ENCODE results near the gene NDEL1. TPM values are rescaled to one million over a fixed set of nuclear protein-coding genes. Genes with fewer than 3 reads are reported as not detected.

Gene NDEL1
- total and polyA plus RNA-seq, 9 of the 15 experiments (the other 6 are each of a cell fraction or from before 2014, with no cell fraction given) = 0.86 to 30.5 (median 22.7) TPM

DNA sequence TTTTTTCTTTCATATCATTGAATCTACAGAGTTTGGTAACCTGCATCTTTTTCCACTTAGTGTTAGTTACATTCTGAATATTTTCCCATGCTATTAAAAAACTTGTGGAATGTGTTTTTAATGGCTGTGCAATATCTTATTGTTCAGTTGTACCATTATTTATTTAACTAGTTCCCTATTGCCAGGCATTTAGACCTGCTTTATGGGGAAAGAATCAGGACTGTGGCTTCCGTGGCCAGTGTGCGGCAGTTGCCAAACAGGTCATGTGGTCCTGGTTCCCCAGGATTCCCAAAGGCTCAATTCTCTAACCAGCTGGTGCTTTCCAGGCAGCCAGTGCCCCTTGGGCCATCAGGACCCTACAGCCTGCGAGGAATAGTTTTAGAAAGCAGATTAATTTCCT lies 30.8 kb downstream of the NDEL1 start:
- Histone ChIP-seq H3K79me2 (ENCODE audit: control insufficient read depth, insufficient read depth, low read length) (no peaks in the 10 kb centered on the region), H3K27me3 (ENCODE audit: control insufficient read depth in 2 of 2, insufficient read depth in 2 of 2, low read length in 2 of 2) (no peaks in the 10 kb centered on the region), H3K27ac (ENCODE audit: extremely low read depth, low read depth, low read length) (no peak overlapping the region), H3K4me3 (no peak overlapping the region), H3K9me3 (replicated peaks; ENCODE audit: control insufficient read depth, insufficient read depth, low read depth, low read length) (no peaks in the 10 kb centered on the region), H3K9me1 (ENCODE audit: control insufficient read depth, insufficient read depth, low read length) (no peaks in the 10 kb centered on the region), H3K4me2 (ENCODE audit: insufficient read depth, low read length) (no peak overlapping the region), H4K20me1 (replicated peaks; ENCODE audit: control insufficient read depth, insufficient read depth, low read length) (no peaks in the 10 kb centered on the region), H3K9ac (ENCODE audit: insufficient read depth in 1 of 2, low read depth in 2 of 2, low read length in 2 of 2) (no peak overlapping the region), H3K36me3 (ENCODE audit: control insufficient read depth, insufficient read depth, low read length) (peaks cover 53% of the 10 kb centered on the region; the same call in 2 of the 3 replicates), H2AFZ (ENCODE audit: low read depth, low read length) (no peak overlapping the region), H3K4me1 (replicated peaks in 1 of 2; ENCODE audit: control insufficient read depth in 2 of 2, insufficient read depth in 2 of 2, low read length in 2 of 2) (peaks cover 0 to 3% of the 10 kb centered on the region in 2 experiments; a peak in 2 of 5 replicates)
- ATAC-seq (no peak), DNase-seq (ENCODE audit: extremely low read depth in 1 of 4, low spot score in 3 of 4) (no peak), FAIRE-seq (no peak)
- in situ Hi-C loops (cut with MboI) = no loop called here
- TF ChIP-seq CBFA2T2 (conservative IDR thresholded peaks at IDR 0.05) (no peak), DDX20 (tag; IDR thresholded peaks at IDR 0.05; ENCODE audit: low read depth) (no peak), POLR2AphosphoS5 (IDR thresholded peaks at IDR 0.05; ENCODE audit: control insufficient read depth, insufficient read depth, low read depth, low read length) (no peak), FOXM1 (IDR thresholded peaks at IDR 0.05; ENCODE audit: low read depth) (no peak), FOXM1 (CRISPR knock-in tag; IDR thresholded peaks at IDR 0.05; ENCODE audit: low read depth) (no peak), ZKSCAN3 (CRISPR knock-in tag; IDR thresholded peaks at IDR 0.05) (no peak), ZBTB1 (CRISPR knock-in tag; IDR thresholded peaks at IDR 0.05; ENCODE audit: borderline replicate concordance, low read depth) (no peak), ZNF696 (CRISPR knock-in tag; conservative IDR thresholded peaks at IDR 0.05) (no peak), FOS (IDR thresholded peaks at IDR 0.05; ENCODE audit: extremely low read depth, insufficient read length) (no peak), STAT5A (IDR thresholded peaks at IDR 0.05; ENCODE audit: borderline replicate concordance, low read length) (no peak), ARID1B (IDR thresholded peaks at IDR 0.05) (no peak), YBX1 (IDR thresholded peaks at IDR 0.05) (no peak)
- TF ChIP-seq, protein P1, sequence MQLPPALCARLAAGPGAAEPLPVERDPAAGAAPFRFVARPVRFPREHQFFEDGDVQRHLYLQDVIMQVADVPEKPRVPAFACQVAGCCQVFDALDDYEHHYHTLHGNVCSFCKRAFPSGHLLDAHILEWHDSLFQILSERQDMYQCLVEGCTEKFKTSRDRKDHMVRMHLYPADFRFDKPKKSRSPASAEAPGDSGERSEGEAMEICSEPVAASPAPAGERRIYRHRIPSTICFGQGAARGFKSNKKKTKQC (CRISPR knock-in tag; IDR thresholded peaks at IDR 0.05) = no peak
- TF ChIP-seq, protein P2, sequence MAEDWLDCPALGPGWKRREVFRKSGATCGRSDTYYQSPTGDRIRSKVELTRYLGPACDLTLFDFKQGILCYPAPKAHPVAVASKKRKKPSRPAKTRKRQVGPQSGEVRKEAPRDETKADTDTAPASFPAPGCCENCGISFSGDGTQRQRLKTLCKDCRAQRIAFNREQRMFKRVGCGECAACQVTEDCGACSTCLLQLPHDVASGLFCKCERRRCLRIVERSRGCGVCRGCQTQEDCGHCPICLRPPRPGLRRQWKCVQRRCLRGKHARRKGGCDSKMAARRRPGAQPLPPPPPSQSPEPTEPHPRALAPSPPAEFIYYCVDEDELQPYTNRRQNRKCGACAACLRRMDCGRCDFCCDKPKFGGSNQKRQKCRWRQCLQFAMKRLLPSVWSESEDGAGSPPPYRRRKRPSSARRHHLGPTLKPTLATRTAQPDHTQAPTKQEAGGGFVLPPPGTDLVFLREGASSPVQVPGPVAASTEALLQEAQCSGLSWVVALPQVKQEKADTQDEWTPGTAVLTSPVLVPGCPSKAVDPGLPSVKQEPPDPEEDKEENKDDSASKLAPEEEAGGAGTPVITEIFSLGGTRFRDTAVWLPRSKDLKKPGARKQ (CRISPR knock-in tag; IDR thresholded peaks at IDR 0.05) = no peak
- intact Hi-C loops (cut with micrococcal nuclease) = no loop called here
- ChIA-PET CTCF (ENCODE audit: low intra/inter-chr PET ratio) (no interaction called here), POLR2A (no interaction called here)
- no TSS peak for BruUV-seq (replicated peaks)
- WGBS (ENCODE audit: insufficient coverage, low coverage, missing lambda C conversion rate) = 100% methylated on average over 3 of the region's 3 CpGs

Measured in K562 (cell line).